SU-DHL-6 (cell line): ENCODE data around the gene KCNJ12.
"Not testable (repeated sequence)": the region's sequence is repeated elsewhere in the genome, so short reads cannot be mapped to it uniquely, and the experiment has no call there.

Experiments
- H2AFZ ChIP-seq: fragments of 200-600 bp; sonication (generic); 2 replicates; pipeline ENCODE4 v1.6.1; 2014; ENCODE audit warnings: low read depth, mild to moderate bottlenecking, moderate library complexity, mixed read lengths, antibody characterized with exemption, low read length; ENCODE audit not compliant: severe bottlenecking
- H3F3A ChIP-seq: fragments of 200-600 bp; shearing (Covaris generic); 2 replicates; pipeline ENCODE4 v1.6.0; 2016; ENCODE audit warnings: antibody characterized with exemption, mild to moderate bottlenecking; ENCODE audit not compliant: insufficient read depth
- H3K27ac ChIP-seq: fragments of 200-600 bp; sonication (generic); 2 replicates; pipeline ENCODE4 v1.5.1; 2016; ENCODE audit warnings: low read depth, mild to moderate bottlenecking, low read length, moderate library complexity, mixed read lengths
- H3K27me3 ChIP-seq: fragments of 200-600 bp; sonication (generic), shearing (Covaris generic); 2 replicates; pipeline ENCODE4 v1.6.0; 2014; ENCODE audit warnings: mild to moderate bottlenecking, low read length
- H3K36me3 ChIP-seq: fragments of 200-600 bp; sonication (generic); 2 replicates; pipeline ENCODE4 v1.6.1; 2014; ENCODE audit warnings: mild to moderate bottlenecking, low read length, mixed read lengths
- H3K4me2 ChIP-seq: fragments of 300-600, 200-600 bp; shearing (Covaris generic), sonication (generic); 2 replicates; pipeline ENCODE4 v1.6.0; 2014; ENCODE audit warnings: low read length, low read depth, mild to moderate bottlenecking; ENCODE audit not compliant: poor library complexity, severe bottlenecking
- H3K4me3 ChIP-seq: fragments of 200-600 bp; sonication (generic); 2 replicates; pipeline ENCODE4 v1.5.1; 2014; ENCODE audit warnings: antibody characterized with exemption, low read length, mild to moderate bottlenecking, mixed read lengths; ENCODE audit not compliant: insufficient read depth, poor library complexity, severe bottlenecking
- H3K79me2 ChIP-seq: fragments of 200-600 bp; sonication (generic); 2 replicates; pipeline ENCODE4 v1.6.1; 2014; ENCODE audit warnings: mild to moderate bottlenecking, low read length, moderate library complexity; ENCODE audit not compliant: insufficient read depth
- H3K9ac ChIP-seq: fragments of 200-600 bp; sonication (generic); 2 replicates; pipeline ENCODE4 v1.7.0; 2014; ENCODE audit warnings: mild to moderate bottlenecking, low read length
- H3K9me2 ChIP-seq: fragments of 200-600 bp; sonication (generic); replicated peaks from 2 replicates; pipeline ENCODE4 v1.6.1; 2014; ENCODE audit warnings: low read length; ENCODE audit not compliant: insufficient read depth
- H3K9me3 ChIP-seq: fragments of 200-600 bp; sonication (generic); 2 replicates; pipeline ENCODE4 v1.6.1; 2014; ENCODE audit warnings: low read length, mixed read lengths; ENCODE audit not compliant: insufficient read depth
- H4K20me1 ChIP-seq: fragments of 200-600 bp; sonication (generic); 2 replicates; pipeline ENCODE4 v1.6.1; 2014; ENCODE audit warnings: low read depth, mild to moderate bottlenecking, antibody characterized with exemption, low read length, moderate library complexity, mixed read lengths
- CTCF ChIP-seq: fragments of 200-600 bp; sonication (generic); IDR thresholded peaks from one replicate; pipeline ENCODE4 v1.5.1; 2017; ENCODE audit warnings: antibody characterized with exemption, mild to moderate bottlenecking, low read length, moderate library complexity; ENCODE audit not compliant: insufficient read depth, poor library complexity, severe bottlenecking
- EZH2phosphoT487 ChIP-seq: fragments of 200-600 bp; sonication (generic), shearing (Covaris generic); conservative IDR thresholded peaks from 2 replicates; pipeline ENCODE4 v1.6.1; 2018; ENCODE audit warnings: mild to moderate bottlenecking, antibody characterized with exemption, low read length, moderate library complexity, mixed read lengths

The KCNJ12 gene

GRCh38 chr17:21452377-21453143 lies 76.4 kb downstream of the KCNJ12 start:
- no peaks in the 10 kb centered on the region for H3F3A ChIP-seq
- no peak overlapping the region for H3K27ac ChIP-seq
- no peak overlapping the region for H3K4me3 ChIP-seq
- H3K79me2 ChIP-seq: no peaks in the 10 kb centered on the region
- H3K9me2 ChIP-seq: no peaks in the 10 kb centered on the region
- no peaks in the 10 kb centered on the region for H4K20me1 ChIP-seq
- no peak for TF ChIP-seq EZH2phosphoT487
- no peak for TF ChIP-seq CTCF
- H2AFZ ChIP-seq: no peak overlapping the region
- H3K4me2 ChIP-seq: no peak overlapping the region
- H3K9ac ChIP-seq: no peak overlapping the region
- no peaks in the 10 kb centered on the region for H3K36me3 ChIP-seq
- no peaks in the 10 kb centered on the region for H3K9me3 ChIP-seq
- H3K27me3 ChIP-seq: no peaks in the 10 kb centered on the region

GRCh38 chr17:21453144-21453898 lies 77.2 kb downstream of the KCNJ12 start:
- H3K36me3 ChIP-seq: no peaks in the 10 kb centered on the region
- H3K27me3 ChIP-seq: no peaks in the 10 kb centered on the region
- no peaks in the 10 kb centered on the region for H3K79me2 ChIP-seq
- H3K4me3 ChIP-seq: no peak overlapping the region
- no peaks in the 10 kb centered on the region for H3K9me3 ChIP-seq
- H3F3A ChIP-seq: no peaks in the 10 kb centered on the region
- no peak overlapping the region for H3K9ac ChIP-seq
- no peak for TF ChIP-seq EZH2phosphoT487
- no peak for TF ChIP-seq CTCF
- no peaks in the 10 kb centered on the region for H4K20me1 ChIP-seq
- no peak overlapping the region for H3K4me2 ChIP-seq
- H3K9me2 ChIP-seq: no peaks in the 10 kb centered on the region
- no peak overlapping the region for H2AFZ ChIP-seq
- no peak overlapping the region for H3K27ac ChIP-seq

GRCh38 chr17:21454006-21454405 lies 77.8 kb downstream of the KCNJ12 start:
- H3K4me3 ChIP-seq, H3F3A ChIP-seq: not testable (repeated sequence)

GRCh38 chr17:21454441-21454840 lies 78.3 kb downstream of the KCNJ12 start:
- Histone ChIP-seq H3K4me2 (no peak overlapping the region), H3K27ac (no peak overlapping the region), H3K4me3 (no peak overlapping the region), H3K79me2 (no peaks in the 10 kb centered on the region), H3K36me3 (no peaks in the 10 kb centered on the region), H2AFZ (no peak overlapping the region), H3K27me3 (no peaks in the 10 kb centered on the region), H3F3A (no peaks in the 10 kb centered on the region), H3K9ac (no peak overlapping the region), H3K9me2 (no peaks in the 10 kb centered on the region), H3K9me3 (no peaks in the 10 kb centered on the region), H4K20me1 (no peaks in the 10 kb centered on the region)
- no peak for TF ChIP-seq CTCF
- no peak for TF ChIP-seq EZH2phosphoT487

More at GRCh38 chr17:21454006-21454405, 77.8 kb downstream of the KCNJ12 start:
- not testable (repeated sequence) for H3K36me3 ChIP-seq, H3K4me2 ChIP-seq, H4K20me1 ChIP-seq, H3K9ac ChIP-seq, H3K9me2 ChIP-seq, H3K27me3 ChIP-seq, H2AFZ ChIP-seq, H3K79me2 ChIP-seq, H3K27ac ChIP-seq, H3K9me3 ChIP-seq
